ENCODE measurements around the gene GOLGA8T.
"Not testable (repeated sequence)": the region's sequence is repeated elsewhere in the genome, so short reads cannot be mapped to it uniquely, and the experiment has no call there.

GRCh38 chr15:30110591-30110990, 24.3 kb upstream of the GOLGA8T start:
- not testable (repeated sequence) for TF ChIP-seq POLR2AphosphoS5, POLR2A (IDR thresholded peaks at IDR 0.05; ENCODE audit: low read depth, low read length)

All from GM12892 (cell line).